Epidermal melanocyte (primary cell): Measurements from ENCODE around the gene XRCC3.

Source experiments
- DNase-seq: peaks from one replicate; pipeline ENCODE4 v3.0.0; 2011; ENCODE audit warnings: low spot score; ENCODE audit not compliant: insufficient read length

The XRCC3 gene

GRCh38 chr14:103707329-103708263 is 7.7 kb downstream of the XRCC3 start:
- DNase-seq = peak; percentile 60

- no peak for DNase-seq
Observed at GRCh38 chr14:103706551-103707328, 8.5 kb downstream of the XRCC3 start.

- no peak for DNase-seq
Observed at GRCh38 chr14:103705504-103706284, 9.6 kb downstream of the XRCC3 start.

GRCh38 chr14:103705118-103705503 is 10.1 kb downstream of the XRCC3 start:
- DNase-seq = no peak

- no peak for DNase-seq
Observed at GRCh38 chr14:103704708-103705107, 10.5 kb downstream of the XRCC3 start.

- DNase-seq = no peak
Observed at GRCh38 chr14:103703433-103704385, 11.5 kb downstream of the XRCC3 start.

GRCh38 chr14:103702497-103703432 is 12.5 kb downstream of the XRCC3 start:
- no peak for DNase-seq

- DNase-seq = no peak
Observed at GRCh38 chr14:103702095-103702494, 13.2 kb downstream of the XRCC3 start.

- no peak for DNase-seq
Observed at GRCh38 chr14:103700753-103701490, 14.3 kb downstream of the XRCC3 start.

GRCh38 chr14:103699901-103700752 is 15.1 kb downstream of the XRCC3 start:
- no peak for DNase-seq

- no peak for DNase-seq
Observed at GRCh38 chr14:103699261-103699661, 16.0 kb downstream of the XRCC3 start.

GRCh38 chr14:103698380-103699260 is 16.6 kb downstream of the XRCC3 start:
- DNase-seq = no peak

GRCh38 chr14:103697603-103698379 is 17.5 kb downstream of the XRCC3 start:
- no peak for DNase-seq

GRCh38 chr14:103697206-103697602 is 18.0 kb downstream of the XRCC3 start:
- DNase-seq = no peak

- DNase-seq = no peak
Observed at GRCh38 chr14:103696466-103697071, 18.7 kb downstream of the XRCC3 start.

- no peak for DNase-seq
Observed at GRCh38 chr14:103696070-103696402, 19.2 kb downstream of the XRCC3 start.
